Right ventricle myocardium superior (tissue), 1 donor: ENCODE data around the gene WDR48. TPM values are rescaled to one million over a fixed set of nuclear protein-coding genes. Genes with fewer than 3 reads are reported as not detected.

Experiments
- ATAC-seq: fragments of 200-7000 bp; cut with Tn5 transposase; one replicate; pipeline ENCODE4 v1.9.1; 2020; ENCODE audit warnings: mild to moderate bottlenecking; ENCODE audit not compliant: poor library complexity
- DNase-seq: peaks from one replicate; pipeline ENCODE4 v3.0.0-alpha.2; 2020
- intact Hi-C: fragments of 100-400 bp; cut with DNase I; formaldehyde crosslinking; loops from one replicate; pipeline ENCODE4 v1.11.2; 2022
- long read RNA-seq: library from polyadenylated mRNA; unstranded; transcript quantifications from one replicate; pipeline ENCODE4 v2.0.0, GENCODE V29; 2021
- total RNA-seq: library from RNA; stranded (reverse); fragmentation: NEBNext Ultra II Directional; extraction: Animal tissue kit (Norgen Biotek cat#: 25700); gene quantifications from one replicate; pipeline ENCODE4 v1.2.1, GENCODE V29; 2021
- donor health status: DM: no; HTN: yes; CAD: no; lungs with severe emphysema.

Gene WDR48
- total RNA-seq = 33.1 TPM
- long read RNA-seq, transcript WDR48-201 (19 exons, 3,707 nt) = major isoform, 36 of 41 reads
- long read RNA-seq, partial matches to known transcripts = 2 of 41 reads
- long read RNA-seq, other reads (novel, unspliced or antisense) = 3 of 41 reads

DNA sequence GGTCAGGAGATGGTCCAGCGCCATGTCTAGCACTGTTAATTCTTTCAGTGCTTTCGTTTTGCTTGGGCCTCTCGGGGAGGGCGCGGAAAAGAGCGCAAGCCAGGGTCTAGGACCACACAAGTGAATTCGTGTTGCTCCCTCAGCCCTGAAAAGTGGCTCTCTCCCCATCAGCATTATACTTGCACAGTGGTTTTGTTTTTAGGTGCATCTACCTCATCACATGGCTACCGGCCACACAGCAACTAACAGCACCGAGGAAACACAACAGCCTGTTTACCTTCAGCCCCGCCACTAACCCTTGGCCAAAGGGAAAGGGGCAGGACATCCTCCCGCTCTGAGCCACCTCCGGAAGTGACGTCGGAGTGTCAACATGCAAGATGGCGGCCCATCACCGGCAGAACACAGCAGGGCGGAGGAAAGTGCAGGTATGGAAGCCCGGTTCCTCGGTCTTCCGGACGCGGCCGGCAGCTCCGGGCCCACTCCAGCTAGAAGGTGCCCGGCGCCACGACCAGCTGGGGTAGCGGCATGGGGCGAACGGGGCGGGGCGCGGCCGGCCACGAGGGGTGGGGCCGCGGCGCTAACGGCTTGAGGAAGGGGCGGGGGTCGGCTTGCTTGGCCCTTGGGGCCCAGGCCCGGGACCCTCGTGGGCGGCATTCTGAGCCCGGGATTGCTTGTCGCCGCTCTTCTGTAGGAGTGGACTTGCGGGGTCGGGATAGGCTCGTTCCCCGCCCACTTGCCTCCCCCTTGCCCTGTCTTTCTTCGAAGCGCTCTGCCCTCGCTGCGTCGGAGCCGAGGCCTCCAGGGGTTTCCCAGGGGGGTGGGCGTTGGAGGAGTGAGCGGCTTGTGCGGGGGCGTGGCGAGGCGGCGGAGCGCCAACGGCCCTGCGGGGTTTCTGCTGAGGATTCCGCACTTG lies at the start of gene WDR48, which contains the start of gene SCN11A:
Gene WDR48 (plus strand): TSS at position 368 of the 913 bp plus-strand sequence. CDS start 10 bp downstream, at position 378.
Gene SCN11A (minus strand): TSS at position 296 of the 913 bp plus-strand sequence. CDS start 101,582 bp downstream, outside the sequence.
- peak; percentile 99 for ATAC-seq
- intact Hi-C loops = no loop called here
- DNase-seq = peak; percentile 96

- intact Hi-C loops = no loop called here
- ATAC-seq (no peak), DNase-seq (no peak)
Measured at GRCh38 chr3:39005295-39005694, 46.5 kb upstream of the WDR48 start.

GRCh38 chr3:39011191-39011736 lies 40.6 kb upstream of the WDR48 start:
- no peak for ATAC-seq
- intact Hi-C loops = no loop called here
- DNase-seq = no peak

GRCh38 chr3:39013289-39013688 lies 38.5 kb upstream of the WDR48 start:
- ATAC-seq = no peak
- DNase-seq = no peak
- intact Hi-C loops = no loop called here

GRCh38 chr3:39013921-39014509 lies 37.8 kb upstream of the WDR48 start:
- DNase-seq = no peak
- intact Hi-C loops = no loop called here
- ATAC-seq = no peak

DNA sequence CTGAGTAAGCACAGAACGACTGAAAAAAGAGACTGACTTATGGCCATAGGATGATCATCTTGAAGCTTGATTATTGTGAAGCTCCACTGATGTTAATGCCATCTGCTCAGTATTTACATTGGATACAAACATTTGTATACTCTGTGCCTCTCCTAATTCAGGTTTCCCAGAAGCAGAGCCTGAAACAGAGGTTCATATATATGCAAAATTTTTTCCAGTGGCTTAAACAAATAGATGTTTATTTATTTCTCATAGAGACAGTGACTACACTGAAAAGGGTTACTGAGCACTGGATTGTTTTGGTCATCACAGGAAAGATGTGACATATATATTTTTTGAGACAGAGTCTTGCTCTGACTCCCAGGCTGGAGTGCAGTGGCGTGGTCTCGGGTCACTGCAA lies 36.4 kb upstream of the WDR48 start:
- ATAC-seq (no peak), DNase-seq (no peak)
- intact Hi-C loops = no loop called here

- intact Hi-C loops = no loop called here
- no peak for DNase-seq
- no peak for ATAC-seq
Measured at GRCh38 chr3:39019299-39019698, 32.5 kb upstream of the WDR48 start.

DNA sequence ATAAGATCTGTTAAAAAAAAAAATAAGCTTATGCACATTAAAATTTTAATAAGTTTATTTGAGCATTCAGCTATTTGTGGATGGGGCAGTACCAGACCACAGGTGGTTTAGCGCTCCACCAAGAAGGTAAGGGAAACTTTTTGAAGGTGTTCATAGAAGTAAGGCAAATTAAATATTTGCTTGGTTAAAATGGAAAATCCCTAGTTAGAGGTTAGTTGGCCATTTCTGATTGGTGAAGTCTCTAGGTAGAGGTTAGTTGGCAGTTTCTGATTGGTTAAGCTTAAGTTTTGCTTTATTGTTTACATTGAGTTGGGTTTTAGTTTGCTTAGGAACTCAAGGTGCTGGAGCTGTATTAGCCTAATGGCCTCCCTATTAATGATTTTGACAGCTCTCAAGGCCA lies 30.8 kb upstream of the WDR48 start:
- no peak for DNase-seq
- intact Hi-C loops = no loop called here
- ATAC-seq = no peak

- intact Hi-C loops = no loop called here
- DNase-seq = no peak
- no peak for ATAC-seq
Measured at GRCh38 chr3:39021465-39022285, 30.1 kb upstream of the WDR48 start.

DNA sequence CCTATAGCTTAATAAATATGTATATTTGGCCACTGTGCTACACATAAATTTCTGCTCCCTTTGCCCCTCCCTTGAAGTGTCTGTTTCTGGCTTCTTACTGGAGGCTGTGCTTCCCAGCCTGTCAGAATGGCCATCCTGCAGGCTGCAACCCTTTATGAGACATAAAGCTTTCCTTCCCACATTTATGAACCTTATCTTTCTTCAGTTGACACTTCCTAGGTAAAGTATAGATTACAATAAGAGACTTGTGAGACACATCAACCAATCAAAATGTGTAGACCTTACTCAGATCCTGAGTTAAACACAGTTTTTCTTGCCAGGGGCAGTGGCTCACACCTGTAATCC lies 29.6 kb upstream of the WDR48 start:
- intact Hi-C loops = no loop called here
- no peak for DNase-seq
- no peak for ATAC-seq

DNA sequence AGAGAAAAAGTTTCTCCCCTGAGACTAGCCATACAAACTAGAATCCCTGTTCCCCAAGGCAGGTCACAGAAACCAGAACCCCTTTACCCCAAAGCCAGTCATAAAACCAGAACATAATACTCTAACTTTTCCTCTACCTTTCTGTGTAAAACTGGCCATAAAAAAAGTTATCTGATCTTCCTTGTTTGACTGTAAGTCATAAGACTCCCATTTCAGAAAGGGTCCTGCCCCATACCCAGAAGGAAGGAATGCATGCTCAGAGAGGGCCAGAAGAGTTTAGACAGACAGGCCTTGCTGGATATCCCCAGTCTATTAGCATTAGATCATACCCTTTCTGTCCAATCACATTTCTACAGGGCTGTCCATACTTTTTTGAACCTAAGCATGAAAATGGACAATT lies 27.3 kb upstream of the WDR48 start:
- intact Hi-C loops = no loop called here
- DNase-seq (no peak), ATAC-seq (no peak)

- ATAC-seq (no peak), DNase-seq (no peak)
- intact Hi-C loops = no loop called here
Measured at GRCh38 chr3:39025222-39025970, 26.4 kb upstream of the WDR48 start.

- ATAC-seq (peak; percentile 62), DNase-seq (no peak)
- intact Hi-C loops = no loop called here
Measured at GRCh38 chr3:39028546-39028945, 23.3 kb upstream of the WDR48 start.

DNA sequence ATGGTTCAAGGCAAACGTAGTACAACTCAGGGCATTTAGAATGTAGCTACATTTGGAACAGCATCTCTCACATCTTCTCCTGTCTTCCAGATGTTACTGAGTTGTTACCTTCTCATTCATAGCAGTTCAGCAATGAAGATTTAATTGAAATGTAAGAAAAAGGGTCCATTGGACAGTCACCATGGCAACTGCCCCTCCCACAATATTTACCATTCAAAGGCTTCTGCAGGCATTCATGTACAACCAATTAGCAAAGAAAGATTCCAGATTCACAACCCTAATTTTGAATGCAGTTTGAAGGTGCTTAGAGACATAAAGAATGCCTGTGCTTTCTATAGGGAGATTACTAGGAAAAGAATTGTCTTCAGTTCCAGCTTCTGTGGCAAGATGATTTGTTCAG lies 22.3 kb upstream of the WDR48 start:
- ATAC-seq = no peak
- no peak for DNase-seq
- intact Hi-C loops = no loop called here

GRCh38 chr3:39038165-39038564 lies 13.7 kb upstream of the WDR48 start:
- intact Hi-C loops = no loop called here
- DNase-seq = no peak
- no peak for ATAC-seq

DNA sequence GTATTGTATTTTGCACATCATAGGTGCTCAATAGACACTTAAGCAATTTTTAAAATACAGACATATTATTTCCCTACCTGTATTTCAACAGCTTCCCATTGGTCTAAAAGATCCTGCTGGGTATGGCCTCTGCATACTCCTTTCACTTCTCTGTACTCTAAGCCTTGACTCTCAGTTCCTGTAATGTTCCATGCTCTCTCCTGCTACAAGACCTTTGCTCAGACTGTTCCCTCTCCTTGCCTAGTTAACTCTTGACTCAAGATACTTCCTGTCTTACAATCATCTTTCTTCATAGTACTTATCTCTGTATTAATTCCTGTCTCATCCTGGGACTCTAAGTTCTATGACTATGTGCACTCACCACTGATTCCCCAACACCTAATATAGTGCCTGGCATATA lies 1.8 kb upstream of the WDR48 start:
- ATAC-seq = no peak
- intact Hi-C loops = no loop called here
- no peak for DNase-seq

- DNase-seq (no peak), ATAC-seq (no peak)
- intact Hi-C loops = no loop called here
Measured at GRCh38 chr3:39052583-39052982, 767 bp downstream of the WDR48 start.

- intact Hi-C loops = no loop called here
- DNase-seq = no peak
- no peak for ATAC-seq
Measured at GRCh38 chr3:39053696-39054095, 1.9 kb downstream of the WDR48 start.
